Ovary (tissue), 3 donors: ENCODE results near the gene TMEFF2.

Source experiments
- EP300 ChIP-seq: sonication (generic); formaldehyde crosslinking; IDR thresholded peaks from one replicate; pipeline ENCODE4 v1.6.1; 2017; ENCODE audit warnings: antibody characterized with exemption
- POLR2A ChIP-seq: fragments of 450-650 bp; IDR thresholded peaks from one replicate; pipeline ENCODE4 v1.6.1; 2017; ENCODE audit warnings: antibody characterized with exemption, mild to moderate bottlenecking, moderate library complexity
- TF ChIP-seq, protein P1 (sequence below), 3 donors: fragments of 450-650 bp in 2 of 3; fragments of 200-600 bp in 1 of 3; IDR thresholded peaks; one replicate each; pipeline versions ENCODE4 v1.5.1 to v1.8.0; 2016 to 2022; ENCODE audit warnings: antibody characterized with exemption in 3 of 3, mild to moderate bottlenecking in 1 of 3
- donor health status: DM: no; HTN: no; CAD: no.

GRCh38 chr2:191976436-191976835, 218.3 kb downstream of the TMEFF2 start:
- TF ChIP-seq, protein P1, sequence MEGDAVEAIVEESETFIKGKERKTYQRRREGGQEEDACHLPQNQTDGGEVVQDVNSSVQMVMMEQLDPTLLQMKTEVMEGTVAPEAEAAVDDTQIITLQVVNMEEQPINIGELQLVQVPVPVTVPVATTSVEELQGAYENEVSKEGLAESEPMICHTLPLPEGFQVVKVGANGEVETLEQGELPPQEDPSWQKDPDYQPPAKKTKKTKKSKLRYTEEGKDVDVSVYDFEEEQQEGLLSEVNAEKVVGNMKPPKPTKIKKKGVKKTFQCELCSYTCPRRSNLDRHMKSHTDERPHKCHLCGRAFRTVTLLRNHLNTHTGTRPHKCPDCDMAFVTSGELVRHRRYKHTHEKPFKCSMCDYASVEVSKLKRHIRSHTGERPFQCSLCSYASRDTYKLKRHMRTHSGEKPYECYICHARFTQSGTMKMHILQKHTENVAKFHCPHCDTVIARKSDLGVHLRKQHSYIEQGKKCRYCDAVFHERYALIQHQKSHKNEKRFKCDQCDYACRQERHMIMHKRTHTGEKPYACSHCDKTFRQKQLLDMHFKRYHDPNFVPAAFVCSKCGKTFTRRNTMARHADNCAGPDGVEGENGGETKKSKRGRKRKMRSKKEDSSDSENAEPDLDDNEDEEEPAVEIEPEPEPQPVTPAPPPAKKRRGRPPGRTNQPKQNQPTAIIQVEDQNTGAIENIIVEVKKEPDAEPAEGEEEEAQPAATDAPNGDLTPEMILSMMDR (IDR thresholded peaks at IDR 0.05), result no peak
- no peak for TF ChIP-seq POLR2A
- no peak for TF ChIP-seq EP300
